Endothelial cell of umbilical vein (primary cell): ENCODE measurements around the gene ACAA1. TPM values are rescaled to one million over a fixed set of nuclear protein-coding genes. Genes with fewer than 3 reads are reported as not detected.

ENCODE experiments used
- BruUV-seq: library from RNA; stranded (reverse); fragments of 400-500 nt; replicated peaks from 2 replicates; lab custom pipeline; 2021; lab: Mats Ljungman, UMichigan
- CTCF ChIA-PET: fragments of 300-600, 350-600 bp; sonication (Branson Sonifier 250); formaldehyde crosslinking; loops from one replicate; lab custom pipeline; 2021; ENCODE audit warnings: antibody characterized with exemption, inconsistent platforms; lab: Charles Lee
- POLR2A ChIA-PET: fragments of 300-600, 350-600 bp; sonication (Branson Sonifier 250); formaldehyde crosslinking; loops from one replicate; lab custom pipeline; 2021; ENCODE audit warnings: antibody characterized with exemption, inconsistent platforms; lab: Charles Lee
- DNase-seq: peaks from one replicate; pipeline ENCODE4 v3.0.0-alpha.2; 2011; ENCODE audit warnings: low read depth, low spot score
- FAIRE-seq: peaks from 2 replicates; lab custom pipeline; 2011; peaks lifted over from hg19 to GRCh38; lab: Jason Lieb, UNC
- H2AFZ ChIP-seq: 2 replicates; pipeline ENCODE4 v1.6.0; 2012; ENCODE audit warnings: low read depth, low read length, control low read depth, inconsistent platforms
- H3K27ac ChIP-seq: 2 replicates; pipeline ENCODE4 v1.5.1; 2011; ENCODE audit warnings: low read depth, mild to moderate bottlenecking, control low read depth, low read length, moderate library complexity; ENCODE audit not compliant: insufficient read depth
- H3K27me3 ChIP-seq, 2 experiments: 2 replicates each; pipeline versions ENCODE4 v1.6.0 to v1.6.1; 2011; ENCODE audit warnings: low read length in 2 of 2, mixed read lengths in 1 of 2; ENCODE audit not compliant: control insufficient read depth in 2 of 2, insufficient read depth in 2 of 2
- H3K36me3 ChIP-seq, 2 experiments: 2 replicates in 1 of 2; 3 replicates in 1 of 2; pipeline ENCODE4 v1.5.1; 2011; ENCODE audit warnings: low read length in 2 of 2, mild to moderate bottlenecking in 1 of 2, moderate library complexity in 1 of 2; ENCODE audit not compliant: control insufficient read depth in 2 of 2, insufficient read depth in 2 of 2; ENCODE audit errors: extremely low read depth in 1 of 2
- H3K4me1 ChIP-seq: 3 replicates; pipeline ENCODE4 v1.5.1; 2011; ENCODE audit warnings: mild to moderate bottlenecking, low read length; ENCODE audit not compliant: control insufficient read depth, insufficient read depth; ENCODE audit errors: extremely low read depth
- H3K4me2 ChIP-seq: 2 replicates; pipeline ENCODE4 v1.6.1; 2011; ENCODE audit warnings: low read length, control low read depth, mixed read lengths; ENCODE audit not compliant: insufficient read depth
- H3K4me3 ChIP-seq, 3 experiments: fragments of 200-600 bp in 1 of 3; sonication (generic), shearing (Covaris generic) in 1 of 3; replicated peaks in 1 of 3; 2 replicates each; pipeline ENCODE4 v1.5.1; 2011 to 2016; ENCODE audit warnings: control low read depth in 3 of 3, low read length in 3 of 3, mild to moderate bottlenecking in 2 of 3, inconsistent platforms in 1 of 3, low read depth in 1 of 3, moderate library complexity in 1 of 3; ENCODE audit not compliant: insufficient read depth in 1 of 3
- H3K79me2 ChIP-seq: 2 replicates; pipeline ENCODE4 v1.6.0; 2012; ENCODE audit warnings: low read length, inconsistent platforms; ENCODE audit not compliant: control insufficient read depth, insufficient read depth
- H3K9ac ChIP-seq: replicated peaks from 2 replicates; pipeline ENCODE3; 2011; ENCODE audit warnings: low read length, control low read depth; ENCODE audit not compliant: insufficient read depth; ENCODE audit errors: extremely low read depth
- H3K9me1 ChIP-seq: replicated peaks from 3 replicates; pipeline ENCODE4 v1.6.0; 2011; ENCODE audit warnings: mild to moderate bottlenecking, low read length; ENCODE audit not compliant: control insufficient read depth, insufficient read depth; ENCODE audit errors: extremely low read depth
- H3K9me3 ChIP-seq: replicated peaks from 2 replicates; pipeline ENCODE4 v1.5.1; 2012; ENCODE audit warnings: low read length, inconsistent platforms; ENCODE audit not compliant: control insufficient read depth, insufficient read depth
- H4K20me1 ChIP-seq: replicated peaks from 2 replicates; pipeline ENCODE3; 2011; ENCODE audit warnings: mild to moderate bottlenecking, low read length; ENCODE audit not compliant: control insufficient read depth, insufficient read depth; ENCODE audit errors: extremely low read depth
- EZH2 ChIP-seq: IDR thresholded peaks from 2 replicates; pipeline ENCODE4 v1.6.1; 2012; ENCODE audit warnings: borderline replicate concordance, low read depth, mild to moderate bottlenecking, moderate library complexity, low read length, inconsistent platforms; ENCODE audit not compliant: severe bottlenecking
- FOS ChIP-seq: IDR thresholded peaks from 2 replicates; pipeline ENCODE4 v1.6.1; 2011; ENCODE audit warnings: mild to moderate bottlenecking, low read length, moderate library complexity, borderline replicate concordance; ENCODE audit not compliant: insufficient read depth
- GATA2 ChIP-seq: IDR thresholded peaks from 2 replicates; pipeline ENCODE4 v1.7.0; 2011; ENCODE audit warnings: low read depth, mild to moderate bottlenecking, moderate library complexity, mixed read lengths, low read length; ENCODE audit not compliant: insufficient read length, insufficient read depth
- JUN ChIP-seq: IDR thresholded peaks from 2 replicates; pipeline ENCODE4 v1.6.1; 2011; ENCODE audit warnings: borderline replicate concordance, low read depth; ENCODE audit not compliant: insufficient read length, insufficient read depth
- MAX ChIP-seq: IDR thresholded peaks from 2 replicates; pipeline ENCODE4 v1.6.1; 2011; ENCODE audit not compliant: insufficient read depth, insufficient read length
- MYC ChIP-seq: IDR thresholded peaks from one replicate; pipeline ENCODE4 v1.6.1; 2011; ENCODE audit warnings: mild to moderate bottlenecking, low read depth, low read length
- POLR2A ChIP-seq: IDR thresholded peaks from 2 replicates; pipeline ENCODE4 v1.6.1; 2012; ENCODE audit warnings: low read depth, mild to moderate bottlenecking, control low read depth, low read length
- POLR2AphosphoS5 ChIP-seq: IDR thresholded peaks from 2 replicates; pipeline ENCODE4 v1.6.1; 2012; ENCODE audit warnings: low read depth, mild to moderate bottlenecking, control low read depth, low read length, moderate library complexity; ENCODE audit not compliant: insufficient read depth
- dilution Hi-C: fragments of 300-500 bp; cut with MboI; formaldehyde crosslinking; loops from one replicate; pipeline ENCODE4 v1.15.0; 2019; ENCODE audit warnings: low sequenced_read_pairs; ENCODE audit not compliant: extremely low pct_ligation_motif_present
- intact Hi-C: fragments of 100-400 bp; cut with micrococcal nuclease; formaldehyde crosslinking; loops from one replicate; pipeline ENCODE4 v1.10.0; 2022
- polyA plus RNA-seq, 4 experiments: library from polyadenylated mRNA; depleted of rRNA in 3 of 4; stranded (reverse) in 3 of 4; unstranded in 1 of 4; fragments of >200 nt; gene quantifications; 2 replicates each; pipeline versions ENCODE4 v1.2.1 to v1.2.3, GENCODE V29; 2011 to 2012; ENCODE audit warnings: missing spikeins in 1 of 4
- total RNA-seq: library from RNA; stranded (reverse); gene quantifications from 2 replicates; pipeline ENCODE4 v1.2.3, GENCODE V29; 2021
- TF ChIP-seq, protein P1 (sequence below), 2 donors: IDR thresholded peaks; 1 replicate in 1 of 2; 2 replicates in 1 of 2; pipeline ENCODE4 v1.5.1; 2011; ENCODE audit warnings: low read length in 2 of 2, mild to moderate bottlenecking in 2 of 2, moderate library complexity in 2 of 2, control low read depth in 1 of 2, inconsistent platforms in 1 of 2, low read depth in 1 of 2; ENCODE audit not compliant: insufficient read depth in 1 of 2; ENCODE audit errors: extremely low read depth in 1 of 2

ACAA1 gene
- total and polyA plus RNA-seq, 2 donors (not counting 3 experiments of a cell fraction or from before 2014, with no cell fraction given): 52.1 to 53.8 TPM

GRCh38 chr3:38111696-38112377 lies 25.1 kb downstream of the ACAA1 start:
- Histone ChIP-seq H2AFZ (no peak overlapping the region), H4K20me1 (no peaks in the 10 kb centered on the region), H3K9me1 (no peaks in the 10 kb centered on the region), H3K79me2 (no peaks in the 10 kb centered on the region), H3K27me3 (no peaks in the 10 kb centered on the region), H3K36me3 (no peaks in the 10 kb centered on the region), H3K27ac (no peak overlapping the region), H3K4me1 (no peaks in the 10 kb centered on the region), H3K9ac (no peak overlapping the region), H3K9me3 (no peaks in the 10 kb centered on the region), H3K4me3 (no peak overlapping the region), H3K4me2 (no peak overlapping the region)
- ChIA-PET POLR2A (no interaction called here), CTCF (interaction anchor here (0.9 kb wide), 1 partner anchor 9 kb away, joined by 3 read pairs; no protein-coding TSS in a partner anchor)
- intact Hi-C loops: no loop called here
- dilution Hi-C loops: no loop called here
- no TSS peak for BruUV-seq
- no peak for DNase-seq
- FAIRE-seq: no peak
- TF ChIP-seq GATA2 (no peak), JUN (no peak), FOS (no peak), MAX (no peak), POLR2AphosphoS5 (no peak), EZH2 (no peak), MYC (no peak), POLR2A (no peak)
- TF ChIP-seq, protein P1, sequence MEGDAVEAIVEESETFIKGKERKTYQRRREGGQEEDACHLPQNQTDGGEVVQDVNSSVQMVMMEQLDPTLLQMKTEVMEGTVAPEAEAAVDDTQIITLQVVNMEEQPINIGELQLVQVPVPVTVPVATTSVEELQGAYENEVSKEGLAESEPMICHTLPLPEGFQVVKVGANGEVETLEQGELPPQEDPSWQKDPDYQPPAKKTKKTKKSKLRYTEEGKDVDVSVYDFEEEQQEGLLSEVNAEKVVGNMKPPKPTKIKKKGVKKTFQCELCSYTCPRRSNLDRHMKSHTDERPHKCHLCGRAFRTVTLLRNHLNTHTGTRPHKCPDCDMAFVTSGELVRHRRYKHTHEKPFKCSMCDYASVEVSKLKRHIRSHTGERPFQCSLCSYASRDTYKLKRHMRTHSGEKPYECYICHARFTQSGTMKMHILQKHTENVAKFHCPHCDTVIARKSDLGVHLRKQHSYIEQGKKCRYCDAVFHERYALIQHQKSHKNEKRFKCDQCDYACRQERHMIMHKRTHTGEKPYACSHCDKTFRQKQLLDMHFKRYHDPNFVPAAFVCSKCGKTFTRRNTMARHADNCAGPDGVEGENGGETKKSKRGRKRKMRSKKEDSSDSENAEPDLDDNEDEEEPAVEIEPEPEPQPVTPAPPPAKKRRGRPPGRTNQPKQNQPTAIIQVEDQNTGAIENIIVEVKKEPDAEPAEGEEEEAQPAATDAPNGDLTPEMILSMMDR (IDR thresholded peaks at IDR 0.05; ENCODE audit: extremely low read depth in 1 of 2, insufficient read depth in 1 of 2, low read depth in 1 of 2, low read length in 2 of 2): no peak
